Retinal pigment epithelial cell (primary cell): ENCODE results near the gene FKBP2.

Experiments used
- DNase-seq: peaks from one replicate; pipeline ENCODE4 v3.0.0-alpha.2; 2010; ENCODE audit warnings: low read depth
- H3K4me3 ChIP-seq: 2 replicates; pipeline ENCODE4 v1.5.1; 2011; ENCODE audit warnings: mild to moderate bottlenecking, low read length, control low read depth, moderate library complexity
- TF ChIP-seq, protein P1 (sequence below): conservative IDR thresholded peaks from 2 replicates; pipeline ENCODE4 v1.5.1; 2011; ENCODE audit warnings: low read depth, low read length, control low read depth, inconsistent platforms

FKBP2 gene

DNA sequence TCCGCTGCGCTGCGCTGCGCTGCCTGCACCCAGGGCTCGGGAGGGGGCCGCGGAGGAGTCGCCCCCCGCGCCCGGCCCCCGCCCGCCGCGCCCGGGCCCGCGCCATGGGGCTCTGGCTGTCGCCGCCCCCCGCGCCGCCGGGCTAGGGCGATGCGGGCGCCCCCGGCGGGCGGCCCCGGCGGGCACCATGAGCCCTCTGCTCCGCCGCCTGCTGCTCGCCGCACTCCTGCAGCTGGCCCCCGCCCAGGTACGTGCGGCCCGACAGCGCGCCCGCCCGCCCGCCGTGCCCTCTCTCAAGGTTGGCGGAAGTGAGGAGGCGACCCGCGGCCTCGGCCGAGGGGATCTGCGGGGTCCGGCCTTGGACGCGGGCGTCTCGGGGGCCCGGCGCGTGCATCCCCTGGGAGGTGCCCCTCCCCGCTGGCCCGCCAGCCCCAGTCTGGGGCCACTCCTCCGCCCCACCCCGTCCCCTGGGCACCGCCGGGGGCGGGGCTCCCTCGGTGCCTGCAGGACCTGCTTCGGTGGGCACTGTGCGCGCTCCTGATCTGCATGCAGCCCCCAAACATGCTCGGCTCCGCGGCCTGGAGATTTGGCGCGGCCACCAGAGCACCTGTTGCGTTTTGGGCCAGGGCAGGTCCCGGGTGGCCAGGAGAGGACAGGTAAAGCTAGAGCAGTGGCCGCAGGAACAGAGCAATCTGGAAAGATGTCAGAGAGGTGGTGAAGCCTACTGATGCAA, 6.1 kb upstream of the FKBP2 start:
- DNase-seq = no peak
- H3K4me3 ChIP-seq = peak overlapping the region; percentile 63
- TF ChIP-seq, protein P1, sequence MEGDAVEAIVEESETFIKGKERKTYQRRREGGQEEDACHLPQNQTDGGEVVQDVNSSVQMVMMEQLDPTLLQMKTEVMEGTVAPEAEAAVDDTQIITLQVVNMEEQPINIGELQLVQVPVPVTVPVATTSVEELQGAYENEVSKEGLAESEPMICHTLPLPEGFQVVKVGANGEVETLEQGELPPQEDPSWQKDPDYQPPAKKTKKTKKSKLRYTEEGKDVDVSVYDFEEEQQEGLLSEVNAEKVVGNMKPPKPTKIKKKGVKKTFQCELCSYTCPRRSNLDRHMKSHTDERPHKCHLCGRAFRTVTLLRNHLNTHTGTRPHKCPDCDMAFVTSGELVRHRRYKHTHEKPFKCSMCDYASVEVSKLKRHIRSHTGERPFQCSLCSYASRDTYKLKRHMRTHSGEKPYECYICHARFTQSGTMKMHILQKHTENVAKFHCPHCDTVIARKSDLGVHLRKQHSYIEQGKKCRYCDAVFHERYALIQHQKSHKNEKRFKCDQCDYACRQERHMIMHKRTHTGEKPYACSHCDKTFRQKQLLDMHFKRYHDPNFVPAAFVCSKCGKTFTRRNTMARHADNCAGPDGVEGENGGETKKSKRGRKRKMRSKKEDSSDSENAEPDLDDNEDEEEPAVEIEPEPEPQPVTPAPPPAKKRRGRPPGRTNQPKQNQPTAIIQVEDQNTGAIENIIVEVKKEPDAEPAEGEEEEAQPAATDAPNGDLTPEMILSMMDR = no peak

DNA sequence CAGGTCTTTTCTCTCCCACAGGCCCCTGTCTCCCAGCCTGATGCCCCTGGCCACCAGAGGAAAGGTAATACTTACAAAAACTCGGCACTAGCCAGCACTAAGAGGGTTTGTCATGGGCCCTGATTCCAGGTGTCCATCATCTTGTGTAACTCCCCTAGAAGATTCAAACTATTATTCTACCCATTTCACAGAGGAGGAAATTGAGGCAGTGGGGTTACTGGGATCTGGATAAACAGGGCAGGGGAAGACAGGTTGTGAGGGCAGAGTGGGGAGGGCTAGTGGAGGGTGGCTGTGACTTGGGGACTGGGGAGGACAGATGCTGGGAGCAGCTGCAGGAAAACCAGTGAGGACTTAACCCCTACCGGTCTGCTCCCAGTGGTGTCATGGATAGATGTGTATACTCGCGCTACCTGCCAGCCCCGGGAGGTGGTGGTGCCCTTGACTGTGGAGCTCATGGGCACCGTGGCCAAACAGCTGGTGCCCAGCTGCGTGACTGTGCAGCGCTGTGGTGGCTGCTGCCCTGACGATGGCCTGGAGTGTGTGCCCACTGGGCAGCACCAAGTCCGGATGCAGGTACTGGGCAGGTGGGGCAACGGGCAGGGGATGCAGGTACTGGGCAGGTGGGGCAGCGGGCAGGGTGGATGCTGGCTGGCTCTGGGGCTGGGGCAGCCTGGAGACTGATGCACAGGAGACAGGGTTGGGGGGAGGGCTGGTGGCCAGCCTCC, 5.3 kb upstream of the FKBP2 start:
- TF ChIP-seq, protein P1 = no peak
- DNase-seq = no peak
- H3K4me3 ChIP-seq = peak overlapping the region; percentile 63

DNA sequence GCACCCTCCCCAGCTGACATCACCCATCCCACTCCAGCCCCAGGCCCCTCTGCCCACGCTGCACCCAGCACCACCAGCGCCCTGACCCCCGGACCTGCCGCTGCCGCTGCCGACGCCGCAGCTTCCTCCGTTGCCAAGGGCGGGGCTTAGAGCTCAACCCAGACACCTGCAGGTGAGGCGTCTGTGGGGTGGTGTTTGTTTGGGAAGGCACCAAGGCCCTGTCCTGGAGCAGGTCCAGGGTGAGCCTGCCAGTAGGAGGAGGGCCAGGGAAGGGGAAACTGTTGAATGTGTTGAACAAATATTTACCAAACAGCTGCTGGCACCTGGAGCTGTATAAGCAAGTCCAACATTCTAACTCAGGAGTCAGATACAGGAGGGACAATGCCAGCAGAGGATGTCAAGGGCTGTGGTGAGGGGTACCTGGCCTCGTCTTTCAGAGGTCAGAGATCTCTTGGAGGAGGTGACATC, 3.4 kb upstream of the FKBP2 start:
- H3K4me3 ChIP-seq = no peak overlapping the region
- no peak for DNase-seq
- TF ChIP-seq, protein P1 = no peak

DNA sequence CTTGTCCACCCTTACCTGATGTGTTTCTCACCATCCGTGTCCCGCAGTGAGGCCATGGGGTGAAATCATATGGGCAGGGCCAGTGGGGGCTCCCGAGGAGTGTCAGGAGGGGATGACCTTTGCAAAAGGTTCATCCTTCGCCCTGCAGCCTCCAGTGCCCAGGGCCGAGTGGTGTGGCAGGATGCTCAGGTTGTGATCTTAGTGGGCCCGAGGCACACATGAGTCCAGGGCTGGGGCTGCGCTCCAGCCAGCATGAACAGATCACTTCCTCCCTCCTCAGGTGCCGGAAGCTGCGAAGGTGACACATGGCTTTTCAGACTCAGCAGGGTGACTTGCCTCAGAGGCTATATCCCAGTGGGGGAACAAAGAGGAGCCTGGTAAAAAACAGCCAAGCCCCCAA, 2.8 kb upstream of the FKBP2 start:
- no peak overlapping the region for H3K4me3 ChIP-seq
- DNase-seq = no peak
- TF ChIP-seq, protein P1 = no peak

DNA sequence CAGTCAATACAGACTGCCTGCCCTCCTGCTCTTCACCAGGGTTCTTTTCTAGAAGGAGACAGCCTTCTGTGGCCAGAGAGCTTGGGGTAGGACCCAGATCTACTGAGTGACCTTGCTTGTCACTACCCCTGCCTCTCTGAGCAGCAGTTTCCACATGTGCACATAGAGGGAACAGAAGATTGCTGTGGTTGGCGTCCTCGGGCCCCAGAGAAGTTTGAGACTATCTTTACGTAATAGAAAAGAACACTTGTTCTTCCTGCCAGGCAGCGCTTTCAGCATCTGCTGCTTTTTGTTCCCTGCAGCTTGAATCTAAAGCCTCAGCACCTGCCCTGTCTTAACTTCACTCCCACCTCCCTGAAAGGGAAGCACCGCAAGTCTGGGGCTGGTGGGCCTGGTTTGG, 1.9 kb upstream of the FKBP2 start:
- TF ChIP-seq, protein P1 = no peak
- DNase-seq = no peak
- no peak overlapping the region for H3K4me3 ChIP-seq

DNA sequence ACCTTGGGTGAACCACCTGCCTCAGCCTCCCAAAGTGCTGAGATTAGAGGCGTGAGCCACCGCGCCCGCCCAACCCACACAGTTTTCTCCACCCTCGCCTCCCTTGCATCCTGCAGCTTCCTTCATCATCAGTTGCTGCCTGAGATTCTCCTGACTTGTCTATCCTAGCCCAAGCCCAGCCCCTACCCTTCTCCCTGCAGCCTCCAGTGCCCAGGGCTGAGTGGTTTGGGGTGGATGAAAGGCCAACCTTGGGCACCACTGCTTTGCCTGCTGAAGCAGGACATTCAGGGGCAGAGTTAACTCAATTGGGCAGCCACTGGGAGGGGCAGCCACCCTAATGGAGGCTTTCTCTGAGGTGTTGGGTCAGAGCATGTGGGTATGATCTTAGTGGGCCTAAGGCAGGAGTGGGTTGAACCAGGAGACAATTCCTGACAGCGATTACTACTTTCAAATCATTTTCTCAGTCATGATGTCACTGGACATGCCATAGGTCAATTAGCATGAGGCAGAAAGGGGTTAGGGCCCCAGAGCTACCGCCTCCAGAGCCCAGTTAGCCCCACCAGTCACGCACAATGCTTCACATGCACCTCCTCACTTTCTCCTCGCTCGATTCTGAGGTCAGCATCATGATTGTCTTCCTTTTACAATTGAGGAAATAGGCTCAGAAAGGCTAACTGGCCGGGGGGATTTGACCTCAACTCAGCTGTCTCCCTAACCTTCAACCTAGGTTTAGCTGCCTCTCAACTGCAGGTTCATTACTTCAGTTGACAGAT, 1.0 kb upstream of the FKBP2 start:
- H3K4me3 ChIP-seq = peak overlapping the region; percentile 65
- DNase-seq = no peak
- TF ChIP-seq, protein P1 = no peak
